ENCODE data around the gene ISM2. TPM values are rescaled to one million over a fixed set of nuclear protein-coding genes. Genes with fewer than 3 reads are reported as not detected.
"Not testable (repeated sequence)": the region's sequence is repeated elsewhere in the genome, so short reads cannot be mapped to it uniquely, and the experiment has no call there.

ISM2 gene
- polyA plus RNA-seq, 2 of the 4 experiments (the other 2 are of a cell fraction) = 0.10 to 0.21 TPM

DNA sequence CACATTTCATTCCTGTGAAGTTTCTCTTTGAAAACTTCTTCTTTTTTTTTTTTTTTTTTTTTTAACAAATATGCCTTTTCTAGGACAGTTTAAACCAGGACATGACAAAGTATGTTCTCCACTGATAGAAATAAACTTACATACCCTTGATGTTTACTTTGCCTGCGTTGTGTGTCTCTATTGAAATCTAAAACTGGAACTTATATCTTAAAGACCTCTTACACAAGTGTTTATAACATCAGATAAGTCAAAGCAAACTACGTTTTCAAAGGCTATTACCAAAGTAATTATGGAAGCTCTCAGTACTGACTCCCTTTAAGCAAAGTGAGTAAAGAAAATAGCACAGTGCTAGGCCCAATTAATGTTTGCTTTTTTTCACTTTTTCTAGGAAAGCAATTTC lies 30.6 kb upstream of the ISM2 start:
- FAIRE-seq = no peak
- H3K4me3 ChIP-seq = no peak overlapping the region
- H3K4me1 ChIP-seq = no peaks in the 10 kb centered on the region
- no peaks in the 10 kb centered on the region for H3K9me3 ChIP-seq
- CTCF ChIA-PET = interaction anchor here (0.6 to 0.7 kb wide), 2 partner anchors 58 to 434 kb away, joined by 3 read pairs; no protein-coding TSS in a partner anchor
- POLR2A ChIA-PET = no interaction called here
- H3K4me2 ChIP-seq = no peak overlapping the region
- no peak for DNase-seq (ENCODE audit: low read depth in 1 of 2, low spot score in 1 of 2)
- ATAC-seq = no peak
- WGBS (ENCODE audit: missing lambda C conversion rate) = 82% methylated on average over 2 of the region's 2 CpGs
- no peak overlapping the region for H3K27ac ChIP-seq
- no peak for TF ChIP-seq TFCP2L1 (CRISPR knock-in tag; IDR thresholded peaks at IDR 0.05)
- TF ChIP-seq ESRRA (IDR thresholded peaks at IDR 0.05; ENCODE audit: borderline replicate concordance, low read length) = no peak
- no peak for TF ChIP-seq CHD2 (IDR thresholded peaks at IDR 0.05; ENCODE audit: low read length, partially characterized antibody)
- TF ChIP-seq, protein P1, sequence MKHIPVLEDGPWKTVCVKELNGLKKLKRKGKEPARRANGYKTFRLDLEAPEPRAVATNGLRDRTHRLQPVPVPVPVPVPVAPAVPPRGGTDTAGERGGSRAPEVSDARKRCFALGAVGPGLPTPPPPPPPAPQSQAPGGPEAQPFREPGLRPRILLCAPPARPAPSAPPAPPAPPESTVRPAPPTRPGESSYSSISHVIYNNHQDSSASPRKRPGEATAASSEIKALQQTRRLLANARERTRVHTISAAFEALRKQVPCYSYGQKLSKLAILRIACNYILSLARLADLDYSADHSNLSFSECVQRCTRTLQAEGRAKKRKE (CRISPR knock-in tag; IDR thresholded peaks at IDR 0.05; ENCODE audit: low read depth) = no peak
- no peak for TF ChIP-seq NR3C1 (IDR thresholded peaks at IDR 0.05)
- TF ChIP-seq MYC (IDR thresholded peaks at IDR 0.05; ENCODE audit: borderline replicate concordance, low read length) = no peak
- no peak for TF ChIP-seq KDM1A (IDR thresholded peaks at IDR 0.05; ENCODE audit: low read depth)
- TF ChIP-seq MAFK (IDR thresholded peaks at IDR 0.05; ENCODE audit: partially characterized antibody) = no peak
- TF ChIP-seq, protein P2, sequence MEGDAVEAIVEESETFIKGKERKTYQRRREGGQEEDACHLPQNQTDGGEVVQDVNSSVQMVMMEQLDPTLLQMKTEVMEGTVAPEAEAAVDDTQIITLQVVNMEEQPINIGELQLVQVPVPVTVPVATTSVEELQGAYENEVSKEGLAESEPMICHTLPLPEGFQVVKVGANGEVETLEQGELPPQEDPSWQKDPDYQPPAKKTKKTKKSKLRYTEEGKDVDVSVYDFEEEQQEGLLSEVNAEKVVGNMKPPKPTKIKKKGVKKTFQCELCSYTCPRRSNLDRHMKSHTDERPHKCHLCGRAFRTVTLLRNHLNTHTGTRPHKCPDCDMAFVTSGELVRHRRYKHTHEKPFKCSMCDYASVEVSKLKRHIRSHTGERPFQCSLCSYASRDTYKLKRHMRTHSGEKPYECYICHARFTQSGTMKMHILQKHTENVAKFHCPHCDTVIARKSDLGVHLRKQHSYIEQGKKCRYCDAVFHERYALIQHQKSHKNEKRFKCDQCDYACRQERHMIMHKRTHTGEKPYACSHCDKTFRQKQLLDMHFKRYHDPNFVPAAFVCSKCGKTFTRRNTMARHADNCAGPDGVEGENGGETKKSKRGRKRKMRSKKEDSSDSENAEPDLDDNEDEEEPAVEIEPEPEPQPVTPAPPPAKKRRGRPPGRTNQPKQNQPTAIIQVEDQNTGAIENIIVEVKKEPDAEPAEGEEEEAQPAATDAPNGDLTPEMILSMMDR (IDR thresholded peaks at IDR 0.05) = no peak
- no peak for TF ChIP-seq FOSL2 (IDR thresholded peaks at IDR 0.05)
- no peak for TF ChIP-seq FOSL2 (CRISPR knock-in tag; IDR thresholded peaks at IDR 0.05)
- TF ChIP-seq HOXA7 (CRISPR knock-in tag; IDR thresholded peaks at IDR 0.05) = no peak
- no peak for TF ChIP-seq HOXB13 (CRISPR knock-in tag; IDR thresholded peaks at IDR 0.05; ENCODE audit: low read depth)
- no peak for TF ChIP-seq RNF2 (IDR thresholded peaks at IDR 0.05; ENCODE audit: borderline replicate concordance, low read depth)
- TF ChIP-seq, protein P3, sequence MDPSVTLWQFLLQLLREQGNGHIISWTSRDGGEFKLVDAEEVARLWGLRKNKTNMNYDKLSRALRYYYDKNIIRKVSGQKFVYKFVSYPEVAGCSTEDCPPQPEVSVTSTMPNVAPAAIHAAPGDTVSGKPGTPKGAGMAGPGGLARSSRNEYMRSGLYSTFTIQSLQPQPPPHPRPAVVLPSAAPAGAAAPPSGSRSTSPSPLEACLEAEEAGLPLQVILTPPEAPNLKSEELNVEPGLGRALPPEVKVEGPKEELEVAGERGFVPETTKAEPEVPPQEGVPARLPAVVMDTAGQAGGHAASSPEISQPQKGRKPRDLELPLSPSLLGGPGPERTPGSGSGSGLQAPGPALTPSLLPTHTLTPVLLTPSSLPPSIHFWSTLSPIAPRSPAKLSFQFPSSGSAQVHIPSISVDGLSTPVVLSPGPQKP (IDR thresholded peaks at IDR 0.05; ENCODE audit: low read depth, low read length) = no peak

DNA sequence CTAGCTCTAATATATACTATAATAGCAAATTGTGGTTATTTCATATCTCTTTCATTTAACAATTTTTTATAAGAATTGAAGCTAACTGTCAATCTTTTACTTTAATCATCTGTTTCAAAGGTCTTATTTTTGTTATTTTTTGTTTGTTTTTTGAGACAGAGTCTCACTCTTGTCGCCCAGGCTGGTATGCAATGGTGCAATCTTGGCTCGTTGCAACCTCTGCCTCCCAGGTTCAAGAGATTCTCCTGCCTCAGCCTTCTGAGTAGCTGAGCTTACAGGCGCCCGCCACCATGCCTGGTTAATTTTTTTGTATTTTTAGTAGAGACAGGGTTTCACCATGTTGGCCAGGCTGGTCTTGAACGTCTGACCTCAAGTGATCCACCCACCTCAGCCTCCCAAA lies 30.1 kb upstream of the ISM2 start:
- H3K9me3 ChIP-seq; ATAC-seq; H3K4me3 ChIP-seq; H3K4me2 ChIP-seq; FAIRE-seq; H3K4me1 ChIP-seq; POLR2A ChIA-PET; DNase-seq (ENCODE audit: low read depth in 1 of 2, low spot score in 1 of 2); H3K27ac ChIP-seq: not testable (repeated sequence)
- CTCF ChIA-PET = interaction anchor here (0.8 to 1.2 kb wide), 3 partner anchors 9 to 23 kb away, joined by 3 read pairs; no protein-coding TSS in a partner anchor
- 80% methylated on average over 5 of the region's 5 CpGs for WGBS (ENCODE audit: missing lambda C conversion rate)

DNA sequence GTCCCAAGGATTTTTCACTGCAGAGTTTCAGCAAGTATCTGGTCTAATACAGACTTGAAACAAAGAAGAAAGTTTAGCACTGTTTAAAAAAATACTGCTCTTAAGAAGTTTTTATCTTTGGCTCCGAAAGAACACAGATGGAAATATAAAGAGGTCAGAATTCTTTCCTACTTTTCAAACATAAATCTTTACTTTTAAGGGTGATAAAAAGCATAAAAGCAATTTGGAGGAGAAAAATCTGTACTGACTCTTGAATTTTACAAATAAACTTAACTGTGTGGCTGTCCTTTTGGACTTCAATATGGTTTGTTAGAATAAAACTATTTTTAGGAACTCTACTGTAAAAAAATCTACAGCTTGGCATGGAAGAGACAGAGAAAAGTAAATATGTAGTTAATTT lies 27.6 kb upstream of the ISM2 start:
- no peaks in the 10 kb centered on the region for H3K4me1 ChIP-seq
- H3K9me3 ChIP-seq = no peaks in the 10 kb centered on the region
- CTCF ChIA-PET = interaction anchor here (0.6 kb wide), 1 partner anchor 1168 kb away, joined by 3 read pairs; no protein-coding TSS in a partner anchor
- POLR2A ChIA-PET = no interaction called here
- ATAC-seq (no peak), FAIRE-seq (no peak), DNase-seq (ENCODE audit: low read depth in 1 of 2, low spot score in 1 of 2) (no peak)
- no peak overlapping the region for H3K4me2 ChIP-seq
- WGBS (ENCODE audit: missing lambda C conversion rate) = 87% methylated on average over 1 of the region's 1 CpG
- no peak for TF ChIP-seq SREBF2 (IDR thresholded peaks at IDR 0.05)
- H3K27ac ChIP-seq = no peak overlapping the region
- H3K4me3 ChIP-seq = no peak overlapping the region

DNA sequence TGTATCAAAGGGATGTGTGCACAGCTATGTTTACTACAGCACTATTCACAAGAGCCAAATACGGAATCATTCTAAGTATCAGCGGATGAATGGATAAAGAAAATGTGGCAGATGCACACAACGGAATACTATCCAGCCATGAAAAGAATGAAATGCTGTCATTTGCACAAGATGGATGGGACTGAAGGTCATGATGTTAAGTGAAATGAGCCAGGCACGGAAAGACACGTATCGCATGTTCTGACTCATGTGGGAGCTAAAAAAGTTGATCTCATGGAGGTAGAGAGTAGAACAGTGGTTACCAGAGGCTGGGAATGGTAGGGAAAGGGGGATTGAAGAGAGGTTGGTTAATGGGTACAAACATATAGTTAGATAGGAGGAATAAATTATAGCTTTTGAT lies 25.9 kb upstream of the ISM2 start:
- POLR2A ChIA-PET = no interaction called here
- TF ChIP-seq BHLHE40 (IDR thresholded peaks at IDR 0.05; ENCODE audit: low read depth, low read length) (no peak), CHD2 (IDR thresholded peaks at IDR 0.05; ENCODE audit: low read length, partially characterized antibody) (no peak), KDM1A (IDR thresholded peaks at IDR 0.05; ENCODE audit: low read depth) (no peak), FOSB (CRISPR knock-in tag; IDR thresholded peaks at IDR 0.05) (no peak), CBX2 (IDR thresholded peaks at IDR 0.05; ENCODE audit: borderline replicate concordance, low read depth) (no peak), HOXB5 (CRISPR knock-in tag; IDR thresholded peaks at IDR 0.05) (no peak), ESRRA (IDR thresholded peaks at IDR 0.05; ENCODE audit: borderline replicate concordance, low read length) (no peak), ZNF302 (CRISPR knock-in tag; IDR thresholded peaks at IDR 0.05) (no peak), POLR2AphosphoS2 (conservative IDR thresholded peaks at IDR 0.05; ENCODE audit: low read length) (no peak)
- TF ChIP-seq, protein P4, sequence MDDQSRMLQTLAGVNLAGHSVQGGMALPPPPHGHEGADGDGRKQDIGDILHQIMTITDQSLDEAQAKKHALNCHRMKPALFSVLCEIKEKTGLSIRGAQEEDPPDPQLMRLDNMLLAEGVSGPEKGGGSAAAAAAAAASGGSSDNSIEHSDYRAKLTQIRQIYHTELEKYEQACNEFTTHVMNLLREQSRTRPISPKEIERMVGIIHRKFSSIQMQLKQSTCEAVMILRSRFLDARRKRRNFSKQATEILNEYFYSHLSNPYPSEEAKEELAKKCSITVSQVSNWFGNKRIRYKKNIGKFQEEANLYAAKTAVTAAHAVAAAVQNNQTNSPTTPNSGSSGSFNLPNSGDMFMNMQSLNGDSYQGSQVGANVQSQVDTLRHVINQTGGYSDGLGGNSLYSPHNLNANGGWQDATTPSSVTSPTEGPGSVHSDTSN (IDR thresholded peaks at IDR 0.05) = no peak
- TF ChIP-seq, protein P5, sequence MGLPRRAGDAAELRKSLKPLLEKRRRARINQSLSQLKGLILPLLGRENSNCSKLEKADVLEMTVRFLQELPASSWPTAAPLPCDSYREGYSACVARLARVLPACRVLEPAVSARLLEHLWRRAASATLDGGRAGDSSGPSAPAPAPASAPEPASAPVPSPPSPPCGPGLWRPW (IDR thresholded peaks at IDR 0.05) = no peak
- TF ChIP-seq, protein P6, sequence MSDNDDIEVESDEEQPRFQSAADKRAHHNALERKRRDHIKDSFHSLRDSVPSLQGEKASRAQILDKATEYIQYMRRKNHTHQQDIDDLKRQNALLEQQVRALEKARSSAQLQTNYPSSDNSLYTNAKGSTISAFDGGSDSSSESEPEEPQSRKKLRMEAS (IDR thresholded peaks at IDR 0.05) = no peak
- TF ChIP-seq, protein P7, sequence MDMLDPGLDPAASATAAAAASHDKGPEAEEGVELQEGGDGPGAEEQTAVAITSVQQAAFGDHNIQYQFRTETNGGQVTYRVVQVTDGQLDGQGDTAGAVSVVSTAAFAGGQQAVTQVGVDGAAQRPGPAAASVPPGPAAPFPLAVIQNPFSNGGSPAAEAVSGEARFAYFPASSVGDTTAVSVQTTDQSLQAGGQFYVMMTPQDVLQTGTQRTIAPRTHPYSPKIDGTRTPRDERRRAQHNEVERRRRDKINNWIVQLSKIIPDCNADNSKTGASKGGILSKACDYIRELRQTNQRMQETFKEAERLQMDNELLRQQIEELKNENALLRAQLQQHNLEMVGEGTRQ (IDR thresholded peaks at IDR 0.05) = no peak

More for the DNA sequence above, 25.9 kb upstream of the ISM2 start:
- H3K27ac ChIP-seq = no peak overlapping the region
- DNase-seq (ENCODE audit: low read depth in 1 of 2, low spot score in 1 of 2) = no peak
- H3K4me2 ChIP-seq = no peak overlapping the region
- no peaks in the 10 kb centered on the region for H3K4me1 ChIP-seq
- no peaks in the 10 kb centered on the region for H3K9me3 ChIP-seq
- 75% methylated on average over 6 of the region's 6 CpGs for WGBS (ENCODE audit: missing lambda C conversion rate)
- ATAC-seq = no peak
- CTCF ChIA-PET = interaction anchor here (0.6 to 1.4 kb wide), 4 partner anchors 16 to 223 kb away, joined by 3 to 5 read pairs (median 4); no protein-coding TSS in a partner anchor
- FAIRE-seq = no peak
- H3K4me3 ChIP-seq = no peak overlapping the region
